GM12891 (cell line): ENCODE results near the gene TUBB1.

Experiments
- DNase-seq: peaks from one replicate; pipeline ENCODE4 v3.0.0; 2011; ENCODE audit warnings: low spot score; ENCODE audit not compliant: insufficient read length
- FAIRE-seq: peaks from 2 replicates; lab custom pipeline; 2011; peaks lifted over from hg19 to GRCh38; lab: Jason Lieb, UNC
- PAX5 ChIP-seq: IDR thresholded peaks from 2 replicates; pipeline ENCODE4 v1.6.1; 2011; ENCODE audit warnings: low read length, moderate library complexity, mild to moderate bottlenecking; ENCODE audit not compliant: insufficient read depth, severe bottlenecking
- POLR2A ChIP-seq: IDR thresholded peaks from 2 replicates; pipeline ENCODE4 v1.6.1; 2011; ENCODE audit warnings: low read depth, low read length, control low read depth
- POLR2AphosphoS5 ChIP-seq: IDR thresholded peaks from 2 replicates; pipeline ENCODE4 v1.6.1; 2011; ENCODE audit warnings: low read depth, low read length, control low read depth
- POU2F2 ChIP-seq: IDR thresholded peaks from 2 replicates; pipeline ENCODE4 v1.6.1; 2011; ENCODE audit warnings: low read depth, mild to moderate bottlenecking, control low read depth, low read length, moderate library complexity
- SPI1 ChIP-seq: IDR thresholded peaks from 2 replicates; pipeline ENCODE4 v1.6.1; 2011; ENCODE audit warnings: low read depth, low read length, control low read depth
- TAF1 ChIP-seq: IDR thresholded peaks from 2 replicates; pipeline ENCODE4 v1.6.1; 2011; ENCODE audit warnings: low read depth, low read length, control low read depth

Gene TUBB1

GRCh38 chr20:58988565-58988882 lies 30.7 kb upstream of the TUBB1 start:
- TF ChIP-seq POU2F2 (no peak), SPI1 (no peak), POLR2A (no peak), TAF1 (no peak), POLR2AphosphoS5 (no peak), PAX5 (no peak)
- FAIRE-seq (no peak), DNase-seq (no peak)

DNA sequence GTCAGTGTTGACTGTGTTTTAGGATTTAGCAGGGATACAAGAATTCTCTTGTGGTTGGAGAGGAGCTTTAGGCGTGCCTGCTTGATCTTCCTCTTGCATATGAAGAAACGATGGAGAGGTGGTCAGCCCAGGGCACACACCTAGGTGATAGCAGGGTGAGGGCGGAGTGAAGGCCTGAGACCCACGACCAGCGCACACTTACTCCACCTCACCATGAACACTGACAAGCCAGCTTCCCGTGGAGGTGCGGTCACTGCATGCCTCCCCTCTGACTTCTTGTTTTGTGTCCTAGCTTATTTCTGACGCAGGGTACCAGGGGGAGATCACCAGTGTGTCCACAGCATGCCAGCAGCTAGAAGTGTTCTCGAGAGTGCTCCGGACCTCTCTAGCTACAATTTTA lies 30.0 kb upstream of the TUBB1 start:
- DNase-seq (no peak), FAIRE-seq (no peak)
- TF ChIP-seq POLR2A: no peak
- no peak for TF ChIP-seq PAX5
- TF ChIP-seq POLR2AphosphoS5: no peak
- TF ChIP-seq TAF1: no peak
- TF ChIP-seq POU2F2: no peak
- TF ChIP-seq SPI1: no peak

- FAIRE-seq: no peak
- TF ChIP-seq POLR2AphosphoS5 (no peak), SPI1 (no peak), POU2F2 (no peak)
These were observed 28.4 kb upstream of the TUBB1 start for GRCh38 chr20:58990651-58991445.

GRCh38 chr20:58991715-58992114 lies 27.5 kb upstream of the TUBB1 start:
- DNase-seq (no peak), FAIRE-seq (no peak)

More at GRCh38 chr20:58990651-58991445, 28.4 kb upstream of the TUBB1 start:
- DNase-seq: no peak

DNA sequence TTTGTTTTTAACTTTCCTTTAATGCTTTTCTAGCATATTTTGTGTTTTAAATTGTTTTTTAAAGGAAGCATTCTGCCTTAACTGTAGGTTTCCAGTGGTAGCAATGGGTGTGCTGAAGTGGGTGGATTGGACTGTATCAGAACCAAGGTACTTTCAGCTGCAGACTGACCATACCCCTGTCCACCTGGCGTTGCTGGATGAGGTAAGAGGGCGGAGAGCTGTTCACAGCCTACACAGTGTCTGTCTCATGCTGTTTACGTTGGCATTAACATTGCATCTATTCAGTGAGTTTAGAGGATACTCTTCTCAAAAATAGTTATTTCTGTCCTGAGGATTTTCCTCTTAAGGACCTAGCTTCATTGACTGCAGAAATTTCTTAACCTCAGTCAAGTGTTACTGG lies 26.3 kb upstream of the TUBB1 start:
- TF ChIP-seq POLR2A (no peak; the same call in 1 of the 2 replicates), PAX5 (no peak), SPI1 (no peak), TAF1 (no peak), POLR2AphosphoS5 (no peak), POU2F2 (no peak)
- FAIRE-seq (no peak), DNase-seq (no peak)

More at GRCh38 chr20:58991715-58992114, 27.5 kb upstream of the TUBB1 start:
- TF ChIP-seq POLR2A (no peak), SPI1 (no peak), POU2F2 (no peak), PAX5 (no peak), POLR2AphosphoS5 (no peak), TAF1 (no peak)

- TF ChIP-seq POLR2A (peak; percentile 54; the same call in 1 of the 2 replicates), TAF1 (no peak), POU2F2 (no peak), POLR2AphosphoS5 (peak; percentile 70; the same call in 1 of the 2 replicates)
- DNase-seq (no peak), FAIRE-seq (peak; percentile 5)
These were observed 25.6 kb upstream of the TUBB1 start for GRCh38 chr20:58993332-58994248.

DNA sequence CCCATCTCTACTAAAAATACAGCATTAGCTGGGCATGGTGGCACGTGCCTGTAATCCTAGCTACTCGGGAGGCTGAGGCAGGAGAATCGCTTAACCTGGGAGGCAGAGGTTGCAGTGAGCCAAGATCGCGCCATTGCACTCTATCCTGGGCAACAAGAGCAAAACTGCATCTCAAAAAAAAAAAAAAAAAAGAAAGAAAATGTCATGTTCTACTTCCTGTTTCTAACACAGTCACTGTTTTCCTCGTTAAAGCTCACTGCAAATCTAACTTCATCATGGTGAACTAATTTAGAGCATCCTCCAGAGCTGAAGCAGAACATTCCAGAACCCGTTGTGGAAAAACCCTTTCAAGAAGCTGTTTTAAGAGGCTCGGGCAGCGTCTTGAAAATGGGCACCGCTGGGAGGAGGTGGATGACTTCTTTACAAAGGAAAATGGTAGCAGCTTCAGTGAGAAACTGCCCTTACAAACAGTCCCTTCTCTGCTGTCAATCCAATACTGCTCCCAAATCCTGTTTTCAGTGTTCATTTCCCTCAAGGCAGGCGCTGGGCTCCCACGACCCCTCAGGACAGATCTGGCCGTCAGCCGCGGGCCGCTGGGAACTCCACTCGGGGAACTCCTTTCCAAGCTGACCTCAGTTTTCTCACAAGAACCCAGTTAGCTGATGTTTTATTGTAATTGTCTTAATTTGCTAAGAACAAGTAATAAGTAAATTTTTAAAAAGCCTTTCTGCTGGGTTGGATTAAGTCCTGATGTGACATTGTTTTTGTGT lies 24.7 kb upstream of the TUBB1 start:
- TF ChIP-seq POLR2AphosphoS5 (peak; percentile 44; the same call in 1 of the 2 replicates), POU2F2 (no peak)
- FAIRE-seq: no peak

DNA sequence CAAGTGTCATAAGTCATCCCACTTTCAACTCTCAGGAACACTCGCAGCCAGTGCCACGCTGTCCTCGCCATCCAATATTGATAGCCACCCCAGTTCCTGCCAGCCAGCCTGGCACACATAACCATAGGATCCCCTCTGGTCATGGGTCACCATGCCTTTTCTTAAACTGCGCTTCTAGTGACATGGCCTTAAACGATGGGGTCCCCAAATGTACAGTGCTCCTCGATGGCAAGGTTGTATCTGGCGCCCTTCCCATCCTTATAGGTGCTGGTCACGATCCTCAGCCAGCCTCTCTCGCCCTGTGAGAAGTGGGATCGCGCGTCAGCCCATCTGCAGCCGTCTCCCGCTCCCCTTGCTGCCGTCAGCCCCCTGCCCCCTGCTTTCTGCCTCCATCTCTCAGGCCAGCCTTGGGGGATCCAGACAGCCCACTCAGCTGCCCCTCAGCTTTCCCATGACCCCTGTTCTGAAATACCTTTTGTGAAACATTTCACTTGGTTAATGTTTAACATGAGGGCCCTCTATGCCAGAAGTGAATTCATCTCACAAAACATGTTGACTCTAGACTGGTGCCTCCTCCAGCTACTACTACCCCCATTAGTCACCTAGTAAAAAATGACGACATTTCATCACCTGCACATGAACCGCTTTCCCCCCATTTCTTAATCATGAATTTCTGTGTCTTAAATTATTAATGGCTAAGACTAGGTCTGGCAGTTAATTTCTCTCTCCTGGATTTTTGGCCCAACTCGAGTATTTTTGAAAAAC lies 23.6 kb upstream of the TUBB1 start:
- FAIRE-seq (no peak), DNase-seq (no peak)
- TF ChIP-seq PAX5: no peak
- TF ChIP-seq TAF1: no peak
- TF ChIP-seq POU2F2: 0 out of 2 replicates have a peak, but pooled peaks have one; percentile 8
- TF ChIP-seq POLR2AphosphoS5: peak; percentile 68
- peak; percentile 45; the same call in 1 of the 2 replicates for TF ChIP-seq POLR2A
- TF ChIP-seq SPI1: no peak

More for the DNA sequence above, 24.7 kb upstream of the TUBB1 start:
- no peak for DNase-seq
